Measurements from ENCODE around the gene COX20.

COX20 gene

DNA sequence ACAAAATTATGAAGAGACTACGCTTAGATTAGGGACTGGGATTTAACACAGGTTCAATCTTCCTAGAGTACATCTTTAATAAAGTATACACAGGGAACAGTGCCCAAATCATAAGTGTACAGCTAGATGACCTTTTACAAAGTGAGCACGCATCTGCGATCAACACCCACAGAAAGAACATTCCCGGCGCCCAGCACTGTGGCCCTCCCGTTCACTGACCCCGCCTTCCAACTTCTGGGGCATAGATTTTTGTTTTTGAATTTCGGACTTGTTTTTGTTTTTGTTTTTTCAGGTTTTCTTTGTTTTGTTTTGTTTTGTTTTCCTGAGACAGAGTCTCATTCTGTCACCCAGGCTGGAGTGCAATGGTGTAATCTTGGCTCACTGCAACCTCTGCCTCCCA is 30.6 kb upstream of the COX20 start:
- FAIRE-seq (no peak), DNase-seq (ENCODE audit: insufficient read length, low spot score) (no peak)
- TF ChIP-seq, protein P1, sequence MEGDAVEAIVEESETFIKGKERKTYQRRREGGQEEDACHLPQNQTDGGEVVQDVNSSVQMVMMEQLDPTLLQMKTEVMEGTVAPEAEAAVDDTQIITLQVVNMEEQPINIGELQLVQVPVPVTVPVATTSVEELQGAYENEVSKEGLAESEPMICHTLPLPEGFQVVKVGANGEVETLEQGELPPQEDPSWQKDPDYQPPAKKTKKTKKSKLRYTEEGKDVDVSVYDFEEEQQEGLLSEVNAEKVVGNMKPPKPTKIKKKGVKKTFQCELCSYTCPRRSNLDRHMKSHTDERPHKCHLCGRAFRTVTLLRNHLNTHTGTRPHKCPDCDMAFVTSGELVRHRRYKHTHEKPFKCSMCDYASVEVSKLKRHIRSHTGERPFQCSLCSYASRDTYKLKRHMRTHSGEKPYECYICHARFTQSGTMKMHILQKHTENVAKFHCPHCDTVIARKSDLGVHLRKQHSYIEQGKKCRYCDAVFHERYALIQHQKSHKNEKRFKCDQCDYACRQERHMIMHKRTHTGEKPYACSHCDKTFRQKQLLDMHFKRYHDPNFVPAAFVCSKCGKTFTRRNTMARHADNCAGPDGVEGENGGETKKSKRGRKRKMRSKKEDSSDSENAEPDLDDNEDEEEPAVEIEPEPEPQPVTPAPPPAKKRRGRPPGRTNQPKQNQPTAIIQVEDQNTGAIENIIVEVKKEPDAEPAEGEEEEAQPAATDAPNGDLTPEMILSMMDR (IDR thresholded peaks at IDR 0.05; ENCODE audit: insufficient read depth, missing control alignments), result no peak

DNA sequence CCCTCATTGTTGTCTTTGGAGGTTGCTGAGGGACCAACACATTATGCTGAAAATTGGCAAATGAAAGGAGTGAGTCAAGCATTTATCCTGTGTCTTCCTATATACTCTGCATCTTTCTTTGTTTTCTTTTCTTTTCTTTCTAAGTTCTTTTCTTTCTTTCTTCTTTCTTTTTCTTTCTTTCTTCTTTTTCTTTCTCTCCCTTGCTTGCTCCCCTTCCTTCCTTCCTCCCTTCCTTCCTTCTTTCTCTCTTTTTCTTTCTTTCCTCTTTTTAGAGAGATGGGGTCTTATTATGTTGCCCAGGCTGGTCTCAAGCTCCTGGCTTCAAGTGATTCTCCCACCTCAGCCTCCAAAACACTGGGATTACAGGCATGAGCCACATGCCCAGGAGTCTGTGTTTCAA is 28.3 kb upstream of the COX20 start:
- TF ChIP-seq, protein P1 (IDR thresholded peaks at IDR 0.05; ENCODE audit: insufficient read depth, missing control alignments), result no peak
- DNase-seq (ENCODE audit: insufficient read length, low spot score) (no peak), FAIRE-seq (no peak)

DNA sequence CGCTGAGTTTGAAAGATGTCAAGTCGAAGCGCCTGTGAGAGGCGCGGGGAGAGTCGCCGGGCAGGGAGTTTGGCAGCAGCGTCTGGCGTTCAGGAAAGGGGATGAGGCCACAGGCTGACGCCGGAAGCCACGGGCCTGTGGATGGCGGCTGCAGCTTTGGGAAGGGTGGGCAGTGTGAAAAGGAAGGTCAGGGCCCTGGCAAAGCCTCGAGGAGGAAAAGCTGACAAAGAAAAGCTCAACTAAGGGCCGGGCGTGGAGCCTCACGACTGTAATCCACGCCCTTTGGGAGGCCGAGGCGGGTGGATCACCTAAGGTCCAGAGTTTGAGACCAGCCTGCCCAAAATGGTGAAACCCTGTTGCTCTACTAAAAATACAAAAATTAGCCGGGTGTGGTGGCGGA is 25.2 kb upstream of the COX20 start:
- TF ChIP-seq, protein P1 (IDR thresholded peaks at IDR 0.05; ENCODE audit: insufficient read depth, missing control alignments), result no peak
- FAIRE-seq (no peak), DNase-seq (ENCODE audit: insufficient read length, low spot score) (no peak)

DNA sequence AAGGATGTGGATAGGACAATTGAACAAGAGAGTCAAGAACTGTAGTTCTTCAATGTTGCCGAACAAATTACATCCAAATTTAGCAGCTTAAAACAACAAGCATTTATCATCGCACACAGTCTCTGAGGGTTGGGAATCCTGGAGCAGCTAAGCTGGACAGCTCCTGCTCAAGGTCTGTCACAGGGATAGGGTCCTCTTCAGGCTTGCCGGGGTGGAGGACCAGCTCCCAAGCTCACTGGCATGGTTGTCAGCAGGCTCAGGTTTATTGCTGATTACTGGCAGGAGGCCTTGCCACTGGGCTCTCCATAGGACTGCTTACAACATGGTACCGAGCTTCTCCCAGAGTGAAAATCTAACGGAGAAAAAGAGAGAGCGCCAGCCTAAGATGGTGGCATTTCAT is 22.1 kb upstream of the COX20 start:
- FAIRE-seq (no peak), DNase-seq (ENCODE audit: insufficient read length, low spot score) (no peak)
- TF ChIP-seq, protein P1 (IDR thresholded peaks at IDR 0.05; ENCODE audit: insufficient read depth, missing control alignments), result no peak

DNA sequence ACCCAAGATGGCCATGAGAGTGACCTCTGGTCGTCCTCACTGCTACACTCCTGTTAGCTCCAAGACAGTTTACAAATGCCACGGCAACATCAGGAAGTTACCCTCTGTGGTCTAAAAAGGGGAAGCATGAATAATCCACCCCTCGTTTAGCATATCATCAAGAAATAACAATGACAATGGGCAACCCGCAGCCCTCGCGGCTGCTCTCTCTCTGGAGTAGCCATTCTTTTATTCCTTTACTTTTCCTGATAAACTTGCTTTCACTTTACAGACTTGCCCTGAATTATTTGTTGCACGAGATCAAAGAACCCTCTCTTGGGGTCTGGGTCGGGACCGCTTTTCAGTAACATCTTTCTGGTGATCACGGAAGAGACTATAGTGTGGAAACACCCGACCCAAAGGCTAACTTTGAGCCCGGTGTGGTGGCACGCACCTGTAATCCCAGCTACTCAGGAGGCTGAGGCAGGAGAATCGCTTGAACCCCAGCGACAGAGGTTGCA is 19.8 kb upstream of the COX20 start:
- no peak for DNase-seq (ENCODE audit: insufficient read length, low spot score)
- no peak for FAIRE-seq
- TF ChIP-seq, protein P1 (IDR thresholded peaks at IDR 0.05; ENCODE audit: insufficient read depth, missing control alignments), result no peak

DNA sequence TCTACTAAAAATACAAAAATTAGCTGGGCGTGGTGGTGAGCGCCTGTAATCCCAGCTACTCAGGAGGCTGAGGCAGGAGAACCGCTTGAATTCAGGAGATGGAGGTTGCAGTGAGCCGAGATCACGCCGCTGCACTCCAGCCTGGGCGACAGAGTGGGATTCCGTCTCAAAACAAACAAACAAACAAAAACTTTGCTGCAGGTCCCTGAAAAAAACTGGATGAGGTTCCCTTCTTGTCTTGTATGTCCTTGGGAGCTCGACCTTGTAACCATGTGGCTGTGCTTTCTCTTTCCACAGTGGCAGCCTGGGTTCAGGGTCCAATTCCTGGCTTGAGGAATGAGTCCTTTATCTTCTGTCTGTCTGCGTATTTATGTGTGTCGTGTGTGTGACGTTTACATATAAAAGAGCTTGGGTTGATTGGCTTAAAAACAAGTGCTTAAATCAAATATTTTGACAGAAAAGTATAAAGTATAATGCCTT is 18.0 kb upstream of the COX20 start:
- TF ChIP-seq, protein P1 (IDR thresholded peaks at IDR 0.05; ENCODE audit: insufficient read depth, missing control alignments), result no peak
- DNase-seq (ENCODE audit: insufficient read length, low spot score) (no peak), FAIRE-seq (no peak)

DNA sequence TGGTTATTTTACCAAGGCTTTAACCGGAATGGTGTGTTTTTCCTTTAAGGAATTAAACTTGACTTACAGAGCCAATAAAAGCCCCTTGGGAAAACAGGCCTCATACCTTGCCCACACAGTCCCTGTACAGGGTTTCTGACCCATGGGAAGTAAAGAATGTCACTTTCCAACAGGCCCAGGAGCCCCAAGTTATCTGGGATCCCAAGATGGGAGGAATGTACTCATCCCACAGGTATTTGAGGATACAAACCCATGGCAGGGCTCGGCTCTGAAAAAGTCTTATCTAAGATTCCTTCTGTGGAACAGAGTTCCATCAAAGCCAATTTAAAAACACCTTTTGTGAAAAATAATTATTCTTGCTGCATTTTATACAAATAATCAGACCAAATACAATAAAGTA is 15.3 kb upstream of the COX20 start:
- DNase-seq (ENCODE audit: insufficient read length, low spot score) (no peak), FAIRE-seq (no peak)
- TF ChIP-seq, protein P1 (IDR thresholded peaks at IDR 0.05; ENCODE audit: insufficient read depth, missing control alignments), result no peak
